Measurements from ENCODE around the gene PIGQ. TPM values are rescaled to one million over a fixed set of nuclear protein-coding genes. Genes with fewer than 3 reads are reported as not detected.

The PIGQ gene
- total and polyA plus RNA-seq, 2 of the 13 experiments (the other 11 are each of a cell fraction or from before 2014, with no cell fraction given): 7.7 to 19.7 TPM

- TF ChIP-seq, protein P1, sequence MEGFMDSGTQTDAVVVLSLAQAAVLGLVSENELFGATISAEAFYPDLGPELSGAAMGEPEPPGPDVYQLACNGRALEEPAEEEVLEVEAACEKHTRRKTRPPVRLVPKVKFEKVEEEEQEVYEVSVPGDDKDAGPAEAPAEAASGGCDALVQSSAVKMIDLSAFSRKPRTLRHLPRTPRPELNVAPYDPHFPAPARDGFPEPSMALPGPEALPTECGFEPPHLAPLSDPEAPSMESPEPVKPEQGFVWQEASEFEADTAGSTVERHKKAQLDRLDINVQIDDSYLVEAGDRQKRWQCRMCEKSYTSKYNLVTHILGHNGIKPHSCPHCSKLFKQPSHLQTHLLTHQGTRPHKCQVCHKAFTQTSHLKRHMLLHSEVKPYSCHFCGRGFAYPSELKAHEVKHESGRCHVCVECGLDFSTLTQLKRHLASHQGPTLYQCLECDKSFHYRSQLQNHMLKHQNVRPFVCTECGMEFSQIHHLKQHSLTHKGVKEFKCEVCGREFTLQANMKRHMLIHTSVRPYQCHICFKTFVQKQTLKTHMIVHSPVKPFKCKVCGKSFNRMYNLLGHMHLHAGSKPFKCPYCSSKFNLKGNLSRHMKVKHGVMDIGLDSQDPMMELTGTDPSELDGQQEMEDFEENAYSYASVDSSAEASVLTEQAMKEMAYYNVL (CRISPR knock-in tag; IDR thresholded peaks at IDR 0.05; ENCODE audit: borderline replicate concordance): peak; percentile 71; the same call in 1 of the 2 replicates
- peak; percentile 88; the same call in 1 of the 2 replicates for TF ChIP-seq GLI4 (CRISPR knock-in tag; IDR thresholded peaks at IDR 0.05; ENCODE audit: borderline replicate concordance)
- TF ChIP-seq SOX6 (IDR thresholded peaks at IDR 0.05): no peak
- TF ChIP-seq SOX6 (CRISPR knock-in tag; IDR thresholded peaks at IDR 0.05): peak; percentile 23; the same call in 1 of the 2 replicates
- peak; percentile 91 for TF ChIP-seq HCFC1 (IDR thresholded peaks at IDR 0.05; ENCODE audit: low read depth, low read length)
- peak; percentile 45; the same call in 2 of the 3 replicates for TF ChIP-seq MXI1 (IDR thresholded peaks at IDR 0.05; ENCODE audit: borderline replicate concordance, low read depth, low read length)
- TF ChIP-seq STAT5B (CRISPR knock-in tag; IDR thresholded peaks at IDR 0.05): no peak
- TF ChIP-seq ZC3H13 (CRISPR knock-in tag; IDR thresholded peaks at IDR 0.05): peak; percentile 15; the same call in 1 of the 2 replicates
- no peak for TF ChIP-seq FOXJ3 (CRISPR knock-in tag; IDR thresholded peaks at IDR 0.05; ENCODE audit: borderline replicate concordance)
- TF ChIP-seq E2F1 (CRISPR knock-in tag; IDR thresholded peaks at IDR 0.05): peak; percentile 66; the same call in 1 of the 2 replicates
- TF ChIP-seq ZBTB7A (CRISPR knock-in tag; IDR thresholded peaks at IDR 0.05): no peak
- TF ChIP-seq HNRNPUL1 (IDR thresholded peaks at IDR 0.05; ENCODE audit: low read depth, low read length): no peak
- TF ChIP-seq SPEN (CRISPR knock-in tag; IDR thresholded peaks at IDR 0.05; ENCODE audit: low read depth): peak; percentile 54
- TF ChIP-seq SMC3 (IDR thresholded peaks at IDR 0.05; ENCODE audit: low read length): no peak; the same call in 1 of the 2 replicates
- TF ChIP-seq MAF1 (CRISPR knock-in tag; IDR thresholded peaks at IDR 0.05; ENCODE audit: borderline replicate concordance): no peak
- peak; percentile 98 for TF ChIP-seq ZFY (CRISPR knock-in tag; IDR thresholded peaks at IDR 0.05)
- TF ChIP-seq ZNF570 (CRISPR knock-in tag; IDR thresholded peaks at IDR 0.05; ENCODE audit: borderline replicate concordance): 0 out of 2 replicates have a peak, but pooled peaks have one; percentile 68
- TF ChIP-seq MIER2 (CRISPR knock-in tag; IDR thresholded peaks at IDR 0.05): no peak
- peak; percentile 24; the same call in 1 of the 2 replicates for TF ChIP-seq DNMT1 (CRISPR knock-in tag; IDR thresholded peaks at IDR 0.05)
- no peak for TF ChIP-seq ZNF691 (CRISPR knock-in tag; IDR thresholded peaks at IDR 0.05; ENCODE audit: borderline replicate concordance, low read depth)
- no peak for TF ChIP-seq NCOA5 (CRISPR knock-in tag; IDR thresholded peaks at IDR 0.05)
- TF ChIP-seq TMF1 (CRISPR knock-in tag; IDR thresholded peaks at IDR 0.05; ENCODE audit: low read depth): peak; percentile 82; the same call in 1 of the 2 replicates
- TF ChIP-seq SAFB2 (CRISPR knock-in tag; IDR thresholded peaks at IDR 0.05; ENCODE audit: borderline replicate concordance, low read depth): no peak
- TF ChIP-seq SP140L (CRISPR knock-in tag; IDR thresholded peaks at IDR 0.05; ENCODE audit: borderline replicate concordance): no peak
- no peak for TF ChIP-seq SETDB1 (CRISPR knock-in tag; IDR thresholded peaks at IDR 0.05; ENCODE audit: borderline replicate concordance)
- TF ChIP-seq NPAS2 (CRISPR knock-in tag; IDR thresholded peaks at IDR 0.05; ENCODE audit: borderline replicate concordance): 0 out of 2 replicates have a peak, but pooled peaks have one; percentile 6
- TF ChIP-seq ZNF605 (CRISPR knock-in tag; IDR thresholded peaks at IDR 0.05): peak; percentile 30; the same call in 1 of the 2 replicates
These were observed 42.5 kb upstream of the PIGQ start, which contains the start of gene CAPN15 (continued) for GRCh38 chr16:527015-527903.

Measured in HepG2 (cell line).